ENCODE results near the gene IL1RAPL2.

Gene IL1RAPL2

DNA sequence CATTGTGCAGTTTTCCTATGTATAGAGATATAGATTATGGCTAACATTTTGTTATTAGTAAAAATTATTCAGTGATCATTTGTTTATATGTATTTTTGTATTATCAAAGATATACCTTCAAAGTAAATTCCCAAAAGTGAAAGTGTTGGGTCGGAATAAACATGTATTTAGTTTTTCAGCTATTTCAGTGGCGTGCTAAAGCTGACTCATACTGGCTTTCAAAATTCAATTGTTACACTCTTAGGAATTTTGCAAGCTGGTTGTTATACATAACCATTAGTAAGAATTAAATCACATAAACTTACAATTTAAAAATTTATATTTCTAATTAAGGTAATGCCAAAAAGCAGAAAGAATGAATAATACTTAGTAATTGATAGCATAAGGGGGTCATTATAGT lies 968.0 kb downstream of the IL1RAPL2 start:
- DNase-seq (ENCODE audit: low read depth), result no peak
- TF ChIP-seq, protein P1, sequence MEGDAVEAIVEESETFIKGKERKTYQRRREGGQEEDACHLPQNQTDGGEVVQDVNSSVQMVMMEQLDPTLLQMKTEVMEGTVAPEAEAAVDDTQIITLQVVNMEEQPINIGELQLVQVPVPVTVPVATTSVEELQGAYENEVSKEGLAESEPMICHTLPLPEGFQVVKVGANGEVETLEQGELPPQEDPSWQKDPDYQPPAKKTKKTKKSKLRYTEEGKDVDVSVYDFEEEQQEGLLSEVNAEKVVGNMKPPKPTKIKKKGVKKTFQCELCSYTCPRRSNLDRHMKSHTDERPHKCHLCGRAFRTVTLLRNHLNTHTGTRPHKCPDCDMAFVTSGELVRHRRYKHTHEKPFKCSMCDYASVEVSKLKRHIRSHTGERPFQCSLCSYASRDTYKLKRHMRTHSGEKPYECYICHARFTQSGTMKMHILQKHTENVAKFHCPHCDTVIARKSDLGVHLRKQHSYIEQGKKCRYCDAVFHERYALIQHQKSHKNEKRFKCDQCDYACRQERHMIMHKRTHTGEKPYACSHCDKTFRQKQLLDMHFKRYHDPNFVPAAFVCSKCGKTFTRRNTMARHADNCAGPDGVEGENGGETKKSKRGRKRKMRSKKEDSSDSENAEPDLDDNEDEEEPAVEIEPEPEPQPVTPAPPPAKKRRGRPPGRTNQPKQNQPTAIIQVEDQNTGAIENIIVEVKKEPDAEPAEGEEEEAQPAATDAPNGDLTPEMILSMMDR (IDR thresholded peaks at IDR 0.05; ENCODE audit: low read depth, low read length, missing control alignments), result no peak
- no peak overlapping the region for H3K4me3 ChIP-seq (ENCODE audit: low read depth, low read length)
- in situ Hi-C loops (cut with HindIII; ENCODE audit: low sequenced_read_pairs), result no loop called here

DNA sequence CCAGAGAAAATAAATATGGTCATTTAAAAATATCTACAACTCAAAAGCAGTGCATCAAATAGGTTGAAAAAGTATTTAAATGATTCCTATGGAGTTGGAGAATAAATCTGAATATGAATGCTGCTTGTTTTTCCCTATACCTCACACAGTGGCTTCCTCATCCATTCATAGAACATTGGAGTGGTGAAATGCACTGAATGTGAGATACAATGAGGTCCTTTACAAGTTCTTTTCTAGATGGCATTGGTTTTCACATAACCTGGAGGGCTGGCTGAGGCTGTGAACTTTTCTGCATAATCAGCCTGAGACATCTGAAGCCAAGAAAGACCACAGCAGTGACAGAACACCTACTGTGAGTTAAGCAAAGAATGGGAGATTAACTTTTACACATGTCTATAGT lies 977.3 kb downstream of the IL1RAPL2 start:
- H3K4me3 ChIP-seq (ENCODE audit: low read depth, low read length), result no peak overlapping the region
- DNase-seq (ENCODE audit: low read depth), result no peak
- in situ Hi-C loops (cut with HindIII; ENCODE audit: low sequenced_read_pairs), result no loop called here
- TF ChIP-seq, protein P1 (IDR thresholded peaks at IDR 0.05; ENCODE audit: low read depth, low read length, missing control alignments), result no peak

DNA sequence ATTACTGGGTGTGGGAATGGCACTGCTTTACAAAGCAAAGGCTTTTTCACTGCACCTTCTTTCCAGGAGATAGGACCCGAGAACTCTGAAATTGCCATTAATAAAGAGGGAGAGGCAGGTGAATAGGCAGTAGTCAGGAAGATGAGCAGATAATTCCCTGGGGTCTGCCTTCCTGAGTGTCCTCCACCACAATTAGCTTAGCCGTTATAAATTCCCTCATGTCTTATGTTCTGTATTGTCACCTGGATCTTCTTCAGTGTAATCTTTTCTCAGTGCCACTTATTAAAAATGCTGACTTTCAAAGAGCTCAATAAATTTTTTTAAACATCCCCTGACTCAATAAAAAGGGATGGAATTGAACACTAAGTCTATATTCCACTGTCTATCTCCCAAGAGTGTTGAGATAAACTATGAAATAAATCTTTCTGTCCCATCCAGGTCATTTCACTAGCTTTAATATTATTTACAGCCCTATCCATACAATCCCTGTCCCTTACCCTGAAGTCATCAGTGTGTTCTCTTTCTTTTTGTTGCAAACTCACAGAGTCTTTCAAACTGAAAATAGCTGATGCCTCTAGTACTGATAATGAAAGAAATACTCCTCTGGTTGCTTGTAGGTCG lies 984.2 kb downstream of the IL1RAPL2 start:
- TF ChIP-seq, protein P1 (IDR thresholded peaks at IDR 0.05; ENCODE audit: low read depth, low read length, missing control alignments), result no peak
- in situ Hi-C loops (cut with HindIII; ENCODE audit: low sequenced_read_pairs), result no loop called here
- no peak for DNase-seq (ENCODE audit: low read depth)
- no peak overlapping the region for H3K4me3 ChIP-seq (ENCODE audit: low read depth, low read length)

DNA sequence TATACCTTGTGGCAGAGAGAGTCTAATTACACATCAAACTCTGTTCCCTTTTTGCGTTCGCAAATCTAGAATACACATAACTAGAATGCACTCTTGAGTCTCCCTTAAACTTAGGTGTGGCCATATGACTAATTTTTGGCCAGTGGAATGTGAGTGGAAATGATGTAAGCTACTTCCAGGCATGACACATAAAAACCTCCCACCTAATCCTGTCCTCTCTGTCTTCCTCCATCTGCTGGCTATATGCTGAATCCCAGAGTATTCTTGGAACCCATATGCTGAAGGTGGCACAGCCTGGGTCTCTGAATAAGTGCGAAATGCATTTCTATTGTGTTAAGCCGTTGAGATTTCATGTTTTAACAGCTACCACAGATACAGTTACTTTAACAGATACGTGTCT lies 986.4 kb downstream of the IL1RAPL2 start:
- in situ Hi-C loops (cut with HindIII; ENCODE audit: low sequenced_read_pairs), result no loop called here
- DNase-seq (ENCODE audit: low read depth), result no peak
- H3K4me3 ChIP-seq (ENCODE audit: low read depth, low read length), result no peak overlapping the region
- TF ChIP-seq, protein P1 (IDR thresholded peaks at IDR 0.05; ENCODE audit: low read depth, low read length, missing control alignments), result no peak

DNA sequence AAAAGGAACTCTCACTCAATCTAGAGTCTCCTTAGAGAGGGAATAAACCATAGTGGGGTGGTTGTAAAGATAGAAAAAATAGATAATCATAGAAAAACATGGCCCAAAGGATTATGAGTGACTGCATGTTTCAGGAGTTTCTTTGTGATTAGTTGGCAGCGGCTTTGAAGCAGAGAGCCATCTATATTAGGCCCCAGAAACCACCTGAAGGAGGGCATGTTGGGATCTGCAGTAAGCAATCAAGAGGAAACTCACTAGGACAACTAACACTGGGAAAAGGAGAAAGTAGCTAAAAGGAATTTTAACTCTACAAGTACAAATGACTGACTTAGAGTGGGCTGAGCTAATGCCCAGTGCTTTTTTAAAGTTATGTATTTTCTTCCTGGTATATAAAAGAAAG lies 987.1 kb downstream of the IL1RAPL2 start:
- H3K4me3 ChIP-seq (ENCODE audit: low read depth, low read length), result no peak overlapping the region
- TF ChIP-seq, protein P1 (IDR thresholded peaks at IDR 0.05; ENCODE audit: low read depth, low read length, missing control alignments), result no peak
- in situ Hi-C loops (cut with HindIII; ENCODE audit: low sequenced_read_pairs), result no loop called here
- DNase-seq (ENCODE audit: low read depth), result no peak

DNA sequence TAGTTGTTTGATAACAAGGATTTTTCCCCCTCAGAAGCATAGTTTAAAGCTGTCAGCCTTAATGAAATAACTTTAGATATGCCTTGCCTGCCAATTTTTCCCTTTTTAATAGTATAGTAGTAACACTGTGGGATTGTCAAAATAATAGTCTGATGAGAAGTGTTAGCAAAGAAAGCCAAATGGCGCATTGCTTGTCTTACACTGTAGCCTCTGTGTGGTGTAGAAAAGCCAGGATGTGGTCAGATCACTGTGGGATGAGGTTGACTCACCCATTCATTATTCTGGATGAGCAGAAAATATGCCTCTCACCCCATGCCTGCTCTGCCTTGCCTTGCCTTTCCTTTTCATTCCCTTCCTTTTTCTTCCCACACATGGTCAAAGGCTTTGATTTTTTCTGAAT lies 998.5 kb downstream of the IL1RAPL2 start:
- DNase-seq (ENCODE audit: low read depth), result peak; percentile 89
- no peak overlapping the region for H3K4me3 ChIP-seq (ENCODE audit: low read depth, low read length)
- TF ChIP-seq, protein P1 (IDR thresholded peaks at IDR 0.05; ENCODE audit: low read depth, low read length, missing control alignments), result no peak
- in situ Hi-C loops (cut with HindIII; ENCODE audit: low sequenced_read_pairs), result no loop called here
